ENCODE results near the gene MOK. TPM values are rescaled to one million over a fixed set of nuclear protein-coding genes. Genes with fewer than 3 reads are reported as not detected.

Gene MOK
- total RNA-seq, 1 experiment from 2014 or later: 86.9 TPM

DNA sequence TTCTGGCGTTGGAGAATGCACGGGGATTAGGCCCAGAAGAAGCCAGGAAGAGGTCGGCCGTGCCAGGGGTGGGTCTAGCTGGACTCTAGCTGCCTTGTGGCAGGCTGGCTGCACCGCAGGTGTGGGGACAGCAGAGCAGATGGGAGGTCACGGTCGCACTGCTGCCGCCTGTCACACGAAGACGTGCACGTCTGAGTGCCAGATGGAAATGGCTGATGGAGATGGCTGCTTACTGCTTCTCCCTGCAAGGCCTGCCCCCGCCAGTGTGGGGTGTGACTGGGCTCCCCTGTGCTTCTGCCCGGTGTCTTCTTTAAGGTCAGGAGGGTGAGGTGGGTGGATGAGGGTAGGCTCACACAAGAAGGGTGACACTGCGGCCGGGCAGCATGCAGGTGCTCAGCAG, 79.0 kb downstream of the MOK start:
- DNase-seq (ENCODE audit: low read depth): no peak

DNA sequence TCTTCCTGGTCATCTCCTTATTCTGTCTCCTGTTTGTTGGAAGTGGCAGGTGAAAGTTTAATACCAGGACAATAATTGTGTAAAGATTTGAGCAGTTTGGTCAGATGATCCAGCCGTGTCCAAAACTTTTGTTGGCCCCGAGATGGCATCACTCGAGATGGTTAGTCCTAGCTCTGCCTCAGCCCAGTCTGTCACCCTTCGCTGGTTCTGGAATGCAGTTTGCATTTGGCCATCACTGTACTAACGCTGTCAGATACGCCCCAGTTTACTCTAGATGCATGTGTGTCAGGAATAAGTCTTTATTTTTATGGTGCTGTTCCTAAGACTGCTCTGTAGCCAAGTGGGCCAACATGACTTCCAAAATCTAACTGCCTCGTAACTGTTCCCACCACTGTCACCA, 79.6 kb downstream of the MOK start:
- no peak for DNase-seq (ENCODE audit: low read depth)

DNA sequence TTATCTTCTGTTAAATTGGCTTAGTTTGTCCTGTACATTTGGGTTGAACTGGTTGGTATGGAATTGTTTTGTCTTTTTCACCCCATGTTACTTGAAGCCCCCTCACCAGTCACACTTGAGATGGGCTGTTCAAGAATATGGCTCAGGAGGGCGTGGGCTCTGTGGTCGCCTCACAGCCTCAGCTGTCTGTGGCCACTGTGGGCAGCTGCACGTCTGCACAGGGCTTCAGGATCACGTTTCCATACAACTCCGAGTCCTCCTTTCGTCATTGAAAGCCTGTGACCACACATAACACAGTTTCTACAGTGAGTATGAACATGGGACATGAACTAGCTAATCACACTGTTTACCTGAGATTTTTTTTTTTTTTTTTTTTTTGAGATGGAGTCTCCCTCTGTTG, 81.3 kb downstream of the MOK start:
- no peak for DNase-seq (ENCODE audit: low read depth)

DNA sequence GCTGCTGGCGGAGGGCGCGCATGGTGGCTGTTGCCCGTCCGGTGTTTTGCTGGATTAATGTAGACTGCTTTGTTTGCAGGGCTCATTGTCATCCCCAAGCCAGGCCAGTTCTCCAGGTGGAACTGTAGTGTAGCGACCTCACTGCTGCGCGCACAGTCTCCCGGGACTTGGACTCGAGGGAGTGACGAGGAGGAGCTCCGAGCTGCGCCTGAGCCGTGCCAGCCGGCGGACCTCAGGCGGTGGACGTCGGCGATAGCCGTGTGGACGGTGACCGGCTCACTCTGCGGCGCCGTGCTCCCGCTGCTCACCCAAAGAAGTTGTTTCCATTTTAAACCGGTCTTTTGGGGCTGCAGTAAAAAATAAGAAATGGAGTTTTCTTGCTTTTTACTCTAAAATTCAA, 82.2 kb downstream of the MOK start:
- no peak for DNase-seq (ENCODE audit: low read depth)

DNA sequence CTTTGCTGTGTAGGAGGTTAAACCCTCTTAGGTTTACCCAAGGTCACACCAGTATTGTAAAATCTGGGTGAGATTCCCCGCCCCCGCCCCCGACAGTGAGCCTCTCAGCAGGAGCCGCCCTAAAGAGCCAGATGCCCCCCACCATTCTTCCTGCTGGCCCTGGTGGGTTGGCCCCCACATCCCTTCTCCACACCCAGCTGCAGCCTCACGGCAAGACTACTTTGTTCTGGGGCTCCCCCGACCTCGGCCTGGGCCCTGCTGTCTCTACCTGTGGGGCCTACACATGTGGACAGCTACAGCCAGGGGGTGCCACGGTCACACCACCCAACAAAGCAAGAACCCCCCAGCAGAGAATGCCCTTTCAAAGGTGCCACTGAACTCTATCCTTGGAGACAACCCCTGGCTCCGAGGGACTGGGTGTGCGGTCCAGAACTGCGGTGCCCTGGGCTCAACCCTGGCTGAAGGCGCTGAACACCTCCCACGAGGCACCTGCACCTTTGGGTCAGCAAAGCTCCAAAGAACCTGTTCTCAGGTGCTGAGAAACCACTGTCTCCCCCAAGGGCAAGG, 82.9 kb downstream of the MOK start:
- no peak for DNase-seq (ENCODE audit: low read depth)

DNA sequence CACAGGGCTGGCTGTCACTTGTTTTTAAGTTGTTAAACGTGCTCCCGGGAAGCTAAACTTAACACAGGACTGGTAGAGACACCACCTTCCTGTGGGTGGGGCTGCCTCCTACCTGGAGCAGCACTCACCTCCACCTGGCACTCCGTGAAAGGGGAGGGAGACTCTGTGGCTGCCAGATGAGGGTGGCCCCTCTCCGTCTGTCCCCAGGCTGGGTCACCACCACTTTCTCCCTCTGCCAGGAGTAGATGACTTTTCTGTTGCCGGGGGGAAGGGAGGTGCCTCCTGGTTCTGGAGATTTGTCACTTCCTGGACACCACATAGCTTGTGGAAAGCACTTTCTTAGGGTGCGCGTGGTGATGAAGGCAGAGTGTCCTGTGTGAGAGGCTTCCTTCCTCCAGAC, 83.9 kb downstream of the MOK start:
- peak; percentile 64 for DNase-seq (ENCODE audit: low read depth)

DNA sequence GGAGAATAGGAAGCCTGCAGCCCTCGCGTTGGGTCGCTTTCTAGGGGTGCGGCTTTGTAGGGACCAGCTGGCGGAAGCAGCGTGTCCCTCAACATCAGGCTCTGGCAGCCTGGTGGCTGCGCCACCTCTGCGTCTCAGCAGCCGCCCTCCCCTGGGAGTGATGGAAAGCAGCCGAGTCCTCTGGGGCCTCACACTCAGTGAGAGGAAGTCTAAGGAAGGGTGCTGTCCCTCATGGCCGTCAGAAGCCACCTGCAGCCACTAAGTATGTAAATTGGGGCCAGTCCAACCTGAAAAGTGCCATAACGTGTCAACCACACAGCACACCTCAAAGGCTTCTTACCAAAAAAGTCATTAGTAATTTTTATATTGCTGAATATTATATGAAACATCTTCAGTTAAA, 84.9 kb downstream of the MOK start:
- no peak for DNase-seq (ENCODE audit: low read depth)

DNA sequence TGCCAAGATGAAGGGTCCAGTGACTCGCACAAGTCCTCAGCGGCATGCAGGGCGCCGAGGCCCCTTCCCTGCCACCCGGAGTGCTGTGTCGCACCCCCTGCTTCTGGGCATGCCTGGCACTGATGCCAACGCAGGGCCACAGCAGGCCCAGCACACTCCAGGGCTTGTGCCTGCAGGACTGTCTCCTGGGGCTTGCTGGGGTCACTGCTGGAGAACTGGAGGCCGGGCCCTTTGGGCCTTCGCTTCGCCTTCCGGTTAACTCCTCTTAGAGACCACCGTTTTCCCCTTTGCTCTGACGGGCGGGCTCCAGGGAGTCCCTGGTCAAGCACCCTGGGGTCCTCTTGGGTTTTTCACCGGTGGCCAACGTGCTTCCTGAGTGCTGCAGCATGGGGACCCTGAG, 85.6 kb downstream of the MOK start:
- no peak for DNase-seq (ENCODE audit: low read depth)

DNA sequence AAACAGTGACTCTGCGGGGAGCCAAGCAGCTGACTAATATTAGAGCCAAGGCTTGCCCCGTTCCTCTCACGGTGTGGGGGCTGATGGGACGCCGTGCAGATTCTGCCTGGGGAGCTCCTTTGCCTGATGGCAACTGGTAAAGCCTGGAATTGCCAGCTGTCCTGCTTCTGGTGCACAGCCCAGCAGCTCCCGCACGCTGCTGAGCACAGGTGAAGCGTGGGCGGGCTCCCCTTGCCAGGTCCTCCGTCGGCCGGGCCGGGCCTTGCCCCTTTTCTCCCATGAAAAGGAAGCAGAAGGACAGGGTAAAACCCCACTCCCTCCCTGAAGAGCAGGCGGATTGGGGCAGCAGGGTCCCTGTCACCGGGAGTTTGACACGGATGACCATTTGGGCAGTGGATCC, 86.3 kb downstream of the MOK start:
- no peak for DNase-seq (ENCODE audit: low read depth)

DNA sequence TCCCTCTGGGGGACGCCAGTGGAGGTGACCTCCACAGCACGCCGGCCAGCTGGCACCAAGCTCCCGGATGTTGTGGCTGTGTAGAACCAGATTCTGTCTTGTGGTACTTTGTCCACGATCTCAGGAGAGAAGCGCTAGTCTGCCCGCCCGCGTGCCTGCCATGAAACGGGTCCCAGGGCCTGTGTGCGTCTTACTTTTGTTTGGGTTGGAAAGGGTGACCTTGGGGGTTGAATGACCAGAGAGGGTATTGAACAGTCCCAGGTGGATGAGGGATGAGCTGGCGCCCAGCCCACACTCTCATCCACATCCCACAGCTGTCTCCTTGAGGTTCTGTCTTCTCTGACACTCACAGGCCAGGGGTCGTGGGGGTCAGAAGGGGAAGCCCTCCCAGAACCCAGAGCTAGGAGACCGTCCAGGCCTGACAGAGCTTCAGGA, 87.0 kb downstream of the MOK start:
- DNase-seq (ENCODE audit: low read depth): no peak

DNA sequence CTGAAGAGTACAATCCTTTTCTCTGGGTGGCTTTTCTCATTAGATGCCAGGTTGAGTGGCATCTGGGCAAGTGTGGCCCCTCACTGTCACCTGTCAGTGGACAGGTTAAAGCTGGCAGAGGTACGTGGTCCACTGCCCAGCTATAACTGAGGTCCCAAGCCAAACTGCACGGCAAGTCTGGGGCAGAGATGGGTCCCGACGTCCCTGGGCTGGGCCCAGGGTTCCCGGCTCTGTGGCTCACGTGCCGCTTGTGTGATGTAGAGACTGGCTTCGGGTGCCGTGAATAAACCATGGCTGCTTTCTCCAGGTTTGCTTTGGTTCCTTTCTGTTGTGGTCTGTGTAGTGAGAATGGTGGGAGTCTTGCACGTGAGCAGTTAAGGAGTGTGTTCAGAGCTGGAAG, 87.6 kb downstream of the MOK start:
- DNase-seq (ENCODE audit: low read depth): no peak

DNA sequence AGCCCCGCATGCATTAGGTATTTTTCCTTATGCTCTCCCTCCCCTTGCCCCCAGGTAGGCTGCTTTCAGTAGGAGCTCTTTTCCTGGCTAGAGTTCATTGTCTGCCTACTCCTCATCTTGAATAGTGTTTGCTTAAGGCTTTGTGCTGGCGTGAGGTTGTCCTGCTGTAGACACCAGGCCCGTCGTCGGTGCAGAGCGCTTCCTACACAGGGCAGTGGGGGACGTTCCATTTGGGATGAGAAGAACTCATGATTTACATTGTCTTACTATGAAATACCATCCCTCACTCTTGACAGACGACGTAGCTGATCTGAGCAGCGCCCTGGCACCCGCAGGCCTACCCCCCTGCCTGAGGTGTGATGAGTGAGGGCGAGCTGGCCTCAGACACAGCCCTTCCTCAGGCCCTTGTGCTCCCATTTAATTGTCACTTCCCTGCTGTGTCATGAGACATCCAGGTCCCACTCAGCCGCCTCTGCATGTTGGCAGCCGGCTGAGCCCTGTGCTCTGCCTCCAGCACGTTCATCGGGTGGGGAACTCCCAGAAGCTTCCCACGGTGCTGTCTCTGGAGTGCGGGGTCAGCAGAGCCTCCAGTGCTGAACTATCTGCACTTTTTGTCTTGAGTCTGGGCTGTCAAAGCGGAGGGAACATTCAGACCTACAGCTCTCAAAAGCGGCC, 89.3 kb downstream of the MOK start:
- DNase-seq (ENCODE audit: low read depth): peak; percentile 34

DNA sequence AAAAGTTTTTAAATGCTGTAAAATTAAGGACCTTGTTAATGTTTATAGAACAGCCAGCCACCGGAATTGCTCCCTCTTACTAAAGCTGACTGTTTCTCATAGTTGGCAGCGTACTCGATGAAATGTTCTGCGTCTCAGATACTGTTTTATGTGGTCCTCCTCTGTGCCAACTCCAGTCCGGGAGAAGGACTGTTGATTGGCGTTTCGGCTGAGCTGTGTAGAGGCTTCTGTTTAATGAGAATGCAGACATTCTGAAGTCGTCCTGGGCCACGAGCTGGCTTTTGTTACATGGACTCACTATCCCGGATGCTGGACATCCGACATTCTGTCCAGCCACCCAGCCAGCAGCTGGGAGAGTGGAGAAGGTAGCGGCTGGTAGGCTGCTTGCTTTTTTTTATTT, 89.9 kb downstream of the MOK start:
- DNase-seq (ENCODE audit: low read depth): no peak

DNA sequence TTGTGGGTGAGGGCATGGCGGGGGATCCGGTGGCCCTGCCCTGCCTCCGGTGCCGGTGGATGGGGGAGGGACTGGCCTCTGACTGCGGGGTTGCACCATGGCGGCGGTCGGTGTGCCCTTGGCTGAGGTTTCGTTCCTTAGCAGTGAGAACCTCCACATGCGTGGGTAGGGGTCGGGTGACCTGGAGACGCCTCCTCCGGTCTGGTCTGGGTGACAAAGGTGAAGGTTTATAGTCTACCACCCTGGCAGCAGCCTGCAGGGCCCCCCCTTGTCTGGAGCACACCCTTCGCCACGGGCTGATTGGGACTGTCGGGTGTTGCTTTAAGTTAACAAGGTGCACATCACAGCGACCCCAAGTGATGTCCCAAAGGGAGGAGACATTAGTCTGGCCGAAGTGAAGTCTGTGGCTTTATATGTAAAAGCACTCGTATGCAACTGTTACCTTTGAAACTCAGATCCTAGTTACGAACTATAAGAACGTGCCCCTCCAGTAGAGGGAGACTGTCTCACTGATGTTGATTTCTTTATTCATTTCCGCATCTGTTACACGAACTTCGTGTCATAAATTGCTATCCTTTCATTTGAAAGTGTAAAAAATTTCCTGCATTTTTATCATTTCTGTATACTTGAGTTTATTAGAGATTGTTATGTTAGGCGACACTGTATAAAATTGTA, 90.8 kb downstream of the MOK start:
- no peak for DNase-seq (ENCODE audit: low read depth)

DNA sequence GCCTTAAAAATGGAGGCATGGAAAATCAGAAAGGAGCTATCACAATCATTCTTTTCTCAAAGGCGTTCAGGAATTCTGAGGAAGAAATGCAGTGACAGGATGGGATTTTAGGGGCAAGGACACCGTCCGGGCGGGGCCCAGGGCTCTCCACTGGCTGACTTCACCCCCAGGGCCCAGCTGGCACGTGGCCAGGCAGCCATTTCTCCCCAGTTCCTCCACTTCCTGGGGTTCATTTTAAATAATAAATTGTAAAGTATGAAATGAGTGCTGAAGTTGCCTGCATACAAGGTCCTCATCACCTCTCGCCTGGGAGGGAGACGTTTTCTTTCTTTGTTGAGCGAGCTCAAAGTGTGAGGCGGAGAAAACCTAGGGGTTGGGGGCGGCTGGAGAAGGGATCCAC, 91.5 kb downstream of the MOK start:
- no peak for DNase-seq (ENCODE audit: low read depth)

DNA sequence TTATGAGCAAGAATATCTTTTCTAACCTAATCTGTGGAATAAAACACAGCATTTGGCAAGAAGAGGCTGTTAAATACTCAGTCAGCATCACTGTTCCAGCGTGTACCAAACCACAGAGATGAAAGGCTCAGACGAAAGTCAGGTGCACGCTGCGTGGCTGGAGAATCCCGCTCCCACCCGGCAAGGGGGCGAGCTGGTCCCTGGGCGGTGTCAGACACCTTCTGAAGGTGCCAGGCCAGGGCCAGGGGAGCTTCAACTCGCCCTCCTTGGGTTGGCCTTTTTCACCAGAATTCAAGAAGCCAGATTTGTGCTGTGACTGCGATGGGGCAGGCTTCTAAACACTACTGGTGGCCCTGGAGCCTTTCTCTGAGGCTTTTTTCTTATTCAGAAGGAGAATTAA, 92.1 kb downstream of the MOK start:
- DNase-seq (ENCODE audit: low read depth): no peak

DNA sequence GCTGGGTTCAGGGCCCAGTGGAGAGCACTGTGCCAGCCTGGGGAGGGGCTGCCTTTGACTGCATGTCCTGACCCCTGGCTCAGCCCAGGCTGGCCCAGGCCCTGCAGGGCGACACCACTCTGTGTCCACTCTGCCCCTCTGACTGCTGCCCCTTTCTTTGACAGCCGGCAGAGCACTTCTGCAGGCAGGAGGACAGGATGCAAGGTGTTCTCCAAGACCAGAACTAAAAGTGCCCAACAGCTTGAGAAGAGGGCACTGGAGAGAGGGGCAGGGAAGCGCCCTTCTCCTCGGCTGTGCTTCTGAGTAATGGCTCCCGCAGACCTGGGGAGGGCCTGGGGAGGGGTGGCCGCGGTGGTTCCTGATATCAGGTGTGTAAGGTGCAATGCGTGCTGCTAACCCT, 92.6 kb downstream of the MOK start:
- DNase-seq (ENCODE audit: low read depth): no peak

DNA sequence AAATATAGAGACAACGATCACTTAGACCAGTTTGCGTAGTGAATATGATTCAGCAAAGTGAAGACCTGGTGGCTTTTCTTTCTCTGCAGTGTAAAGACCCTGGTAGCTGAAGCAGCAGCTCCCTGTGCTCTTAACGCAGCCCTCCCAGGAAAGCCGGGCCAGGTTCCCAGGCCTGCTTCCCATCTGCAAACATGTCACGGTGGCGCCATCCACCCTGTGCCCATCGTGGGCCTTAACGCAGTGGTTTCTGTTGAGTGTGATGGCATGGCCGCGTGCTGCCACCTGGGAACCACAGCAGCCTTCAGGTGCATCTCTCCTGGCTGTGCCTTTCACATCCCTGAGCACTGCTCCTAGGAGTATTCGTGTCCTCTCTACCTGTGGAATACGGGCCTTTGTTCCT, 93.7 kb downstream of the MOK start:
- DNase-seq (ENCODE audit: low read depth): no peak

DNA sequence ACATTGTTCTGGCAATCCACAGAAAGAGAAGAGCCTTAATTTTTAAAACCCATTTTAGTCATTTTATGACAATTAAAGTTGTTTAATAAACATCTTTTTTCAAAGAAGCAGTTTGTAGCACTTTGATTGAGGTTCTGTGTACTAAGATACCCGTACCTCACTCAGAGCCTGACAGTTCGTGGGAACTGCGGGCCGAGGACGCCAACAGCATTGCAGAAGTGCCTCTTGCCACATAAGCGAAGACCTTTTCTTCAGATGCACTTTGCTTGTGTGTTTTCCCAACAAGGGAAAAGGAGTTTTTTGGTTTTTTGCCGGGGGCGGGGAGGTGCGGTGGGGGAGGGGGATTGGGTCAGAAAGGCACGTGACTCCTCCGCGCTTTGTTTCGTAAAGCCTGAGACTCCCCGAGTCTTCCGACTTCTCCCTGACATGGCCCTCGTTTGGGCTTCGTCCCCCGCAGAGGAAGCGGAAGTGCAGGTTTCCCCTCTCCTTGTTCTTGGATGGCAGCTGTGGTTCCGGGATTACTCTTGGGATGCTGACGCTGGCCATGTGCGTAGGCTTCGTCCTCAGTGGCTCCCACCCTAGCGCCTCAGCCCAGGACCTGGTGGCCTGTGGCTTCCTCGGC, 94.4 kb downstream of the MOK start:
- DNase-seq (ENCODE audit: low read depth): no peak

DNA sequence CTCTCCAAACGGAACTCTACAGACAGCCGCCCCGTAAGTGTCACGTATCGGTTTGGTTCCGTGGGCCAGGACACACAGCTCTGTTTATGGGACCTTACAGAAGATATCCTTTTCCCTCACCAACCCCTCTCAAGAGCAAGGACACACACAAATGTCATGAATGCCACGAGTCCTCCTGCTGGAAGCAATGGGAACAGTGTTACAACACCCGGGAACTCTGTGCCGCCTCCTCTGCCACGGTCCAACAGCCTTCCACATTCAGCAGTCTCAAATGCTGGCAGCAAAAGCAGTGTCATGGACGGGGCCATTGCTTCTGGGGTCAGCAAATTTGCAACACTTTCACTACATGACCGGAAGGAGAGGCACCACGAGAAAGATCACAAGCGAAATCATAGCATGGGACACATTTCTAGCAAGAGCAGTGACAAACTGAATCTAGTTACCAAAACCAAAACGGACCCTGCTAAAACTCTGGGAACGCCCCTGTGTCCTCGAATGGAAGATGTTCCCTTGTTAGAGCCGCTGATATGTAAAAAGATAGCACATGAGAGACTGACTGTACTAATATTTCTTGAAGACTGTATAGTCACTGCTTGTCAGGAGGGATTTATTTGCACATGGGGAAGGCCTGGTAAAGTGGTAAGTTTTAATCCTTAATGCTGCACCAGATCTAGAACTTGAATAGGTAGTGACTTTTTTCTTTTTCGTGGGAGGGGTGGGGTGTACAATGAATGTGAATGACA, 95.6 kb downstream of the MOK start:
- DNase-seq (ENCODE audit: low read depth): no peak

DNA sequence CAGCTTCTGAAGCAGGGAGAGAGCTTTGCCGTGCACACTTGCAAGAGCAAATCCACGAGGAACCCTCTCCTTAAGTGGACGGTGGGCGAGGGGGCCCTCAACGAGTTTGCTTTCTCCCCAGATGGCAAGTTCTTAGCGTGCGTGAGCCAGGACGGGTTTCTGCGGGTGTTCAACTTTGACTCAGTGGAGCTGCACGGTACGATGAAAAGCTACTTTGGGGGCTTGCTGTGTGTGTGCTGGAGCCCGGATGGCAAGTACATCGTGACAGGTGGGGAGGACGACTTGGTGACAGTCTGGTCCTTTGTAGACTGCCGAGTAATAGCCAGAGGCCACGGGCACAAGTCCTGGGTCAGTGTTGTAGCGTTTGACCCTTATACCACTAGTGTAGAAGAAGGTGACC, 96.2 kb downstream of the MOK start:
- no peak for DNase-seq (ENCODE audit: low read depth)

DNA sequence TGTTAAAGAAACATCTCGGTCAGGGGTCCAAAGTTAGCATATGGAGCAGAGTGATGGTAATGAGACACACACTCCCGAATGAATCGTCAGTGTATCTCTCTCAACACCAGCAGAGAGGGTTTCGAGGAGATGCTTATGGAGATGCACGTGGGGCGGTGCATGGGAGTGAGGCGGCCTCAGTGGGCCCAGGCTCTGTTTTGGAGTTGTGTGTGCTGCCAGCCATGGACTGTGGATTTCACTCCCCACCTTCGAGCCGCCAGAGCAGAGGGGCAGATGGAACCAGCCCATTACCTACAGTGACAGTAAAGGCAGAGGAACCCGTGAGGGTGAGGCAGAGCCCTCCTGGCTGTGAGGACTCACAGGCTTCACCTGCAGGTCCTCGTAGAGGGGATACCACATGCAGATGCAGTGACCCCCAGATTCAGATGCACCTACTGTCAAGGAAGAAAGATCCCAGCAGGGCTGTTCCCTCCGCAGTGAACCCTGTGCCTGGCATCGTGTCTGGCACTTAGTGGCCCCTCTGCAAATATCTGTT, 97.1 kb downstream of the MOK start:
- no peak for DNase-seq (ENCODE audit: low read depth)

Data from Daoy (cell line).